Body of pancreas (tissue), 4 donors: ENCODE results near the gene ABL2.

ENCODE experiments used
- CTCF ChIP-seq, 7 experiments: fragments of 450-650 bp in 4 of 7; fragments of 200-600 bp in 3 of 7; sonication (generic) in 3 of 7; IDR thresholded peaks; one replicate each; pipeline ENCODE4 v1.5.1; 2016 to 2019; ENCODE audit warnings: antibody characterized with exemption in 7 of 7
- POLR2A ChIP-seq, 3 donors: fragments of 450-650 bp; IDR thresholded peaks; one replicate each; pipeline ENCODE4 v1.6.1; 2016; ENCODE audit warnings: antibody characterized with exemption in 3 of 3, mild to moderate bottlenecking in 2 of 3

GRCh38 chr1:179178183-179178582, 51.3 kb downstream of the ABL2 start:
- no peak for TF ChIP-seq POLR2A (IDR thresholded peaks at IDR 0.05)
- no peak for TF ChIP-seq CTCF (IDR thresholded peaks at IDR 0.05)
